OCI-LY7 (cell line): ENCODE data around the gene LAGE3. TPM values are rescaled to one million over a fixed set of nuclear protein-coding genes. Genes with fewer than 3 reads are reported as not detected.

ENCODE experiments used
- BruUV-seq: library from RNA; stranded (reverse); fragments of 400-500 nt; replicated peaks from 2 replicates; lab custom pipeline; 2021; lab: Mats Ljungman, UMichigan
- CTCF ChIA-PET: fragments of 300-600 bp; sonication (Branson Sonifier 250); formaldehyde crosslinking; loops from one replicate; lab custom pipeline; 2022; ENCODE audit warnings: antibody characterized with exemption; ENCODE audit not compliant: unreplicated experiment; lab: Charles Lee
- POLR2A ChIA-PET: fragments of 300-600 bp; sonication (Branson Sonifier 250); formaldehyde crosslinking; loops from one replicate; lab custom pipeline; 2022; ENCODE audit warnings: antibody characterized with exemption; lab: Charles Lee
- DNase-seq: peaks from one replicate; pipeline ENCODE4 v3.0.0-alpha.2; 2015; ENCODE audit warnings: low spot score
- H2AFZ ChIP-seq: fragments of 200-600 bp; sonication (generic), shearing (Covaris generic); 2 replicates; pipeline ENCODE4 v1.6.1; 2014; ENCODE audit warnings: mild to moderate bottlenecking, antibody characterized with exemption, low read length, moderate library complexity
- H3K27ac ChIP-seq: fragments of 200-600 bp; sonication (generic); 2 replicates; pipeline ENCODE4 v1.5.1; 2014; ENCODE audit warnings: mixed run types, low read depth, mild to moderate bottlenecking, moderate library complexity, low read length, inconsistent platforms; ENCODE audit not compliant: poor library complexity, severe bottlenecking
- H3K36me3 ChIP-seq: fragments of 200-600 bp; sonication (generic); 2 replicates; pipeline ENCODE4 v1.6.1; 2014; ENCODE audit warnings: mild to moderate bottlenecking, antibody characterized with exemption, low read length, moderate library complexity, mixed read lengths; ENCODE audit not compliant: insufficient read depth
- H3K4me1 ChIP-seq: fragments of 200-600 bp; sonication (generic); 2 replicates; pipeline ENCODE4 v1.5.1; 2014; ENCODE audit warnings: mild to moderate bottlenecking, low read length; ENCODE audit not compliant: insufficient read depth, poor library complexity, severe bottlenecking
- H3K4me2 ChIP-seq: fragments of 200-600 bp; sonication (generic); 2 replicates; pipeline ENCODE4 v1.6.1; 2014; ENCODE audit warnings: mild to moderate bottlenecking, low read length
- H3K4me3 ChIP-seq: fragments of 200-600 bp; sonication (generic); 2 replicates; pipeline ENCODE4 v1.5.1; 2014; ENCODE audit warnings: mild to moderate bottlenecking, low read depth, low read length; ENCODE audit not compliant: poor library complexity, severe bottlenecking
- H3K79me2 ChIP-seq: fragments of 200-600 bp; sonication (generic); 2 replicates; pipeline ENCODE4 v1.6.1; 2016; ENCODE audit warnings: low read depth, mild to moderate bottlenecking, low read length, moderate library complexity, mixed read lengths; ENCODE audit not compliant: insufficient read depth
- H3K9me2 ChIP-seq: fragments of 200-600 bp; sonication (generic); 2 replicates; pipeline ENCODE4 v1.6.1; 2016; ENCODE audit warnings: mild to moderate bottlenecking, low read length, mixed read lengths; ENCODE audit not compliant: insufficient read depth
- H3K9me3 ChIP-seq: fragments of 200-600 bp; sonication (generic); 2 replicates; pipeline ENCODE4 v1.6.1; 2014; ENCODE audit warnings: mild to moderate bottlenecking, mixed run types, low read length, mixed read lengths
- H4K20me1 ChIP-seq: fragments of 200-600 bp; sonication (generic); 2 replicates; pipeline ENCODE4 v1.6.1; 2014; ENCODE audit warnings: mild to moderate bottlenecking, antibody characterized with exemption, low read length, moderate library complexity, mixed read lengths; ENCODE audit not compliant: insufficient read depth
- CTCF ChIP-seq: fragments of 200-600 bp; sonication (generic); conservative IDR thresholded peaks from 2 replicates; pipeline ENCODE4 v1.5.1; 2014; ENCODE audit warnings: mild to moderate bottlenecking, antibody characterized with exemption, low read length, moderate library complexity, mixed read lengths
- EZH2phosphoT487 ChIP-seq: fragments of 200-600 bp; sonication (generic); IDR thresholded peaks from 2 replicates; pipeline ENCODE4 v1.6.1; 2018; ENCODE audit warnings: low read depth, borderline replicate concordance, mild to moderate bottlenecking, mixed run types, antibody characterized with exemption, low read length, moderate library complexity, mixed read lengths
- intact Hi-C: fragments of 100-400 bp; cut with micrococcal nuclease; formaldehyde crosslinking; loops from one replicate; pipeline ENCODE4 v1.10.0; 2022; ENCODE audit not compliant: unreplicated experiment
- total RNA-seq, 2 experiments: library from RNA; depleted of rRNA in 1 of 2; stranded (reverse); fragments of >200 nt in 1 of 2; shearing (Covaris generic) in 1 of 2; gene quantifications; 2 replicates each; pipeline ENCODE4 v1.2.3, GENCODE V29; 2014 to 2022

LAGE3 gene
- total RNA-seq, 2 experiments from 2014 or later, result 40.6 to 70.1 TPM

GRCh38 chrX:154462396-154462795, 16.7 kb downstream of the LAGE3 start:
- H3K9me3 ChIP-seq, result no peaks in the 10 kb centered on the region
- no peak overlapping the region for H3K27ac ChIP-seq
- TF ChIP-seq EZH2phosphoT487 (no peak), CTCF (no peak)
- no peaks in the 10 kb centered on the region for H3K36me3 ChIP-seq
- DNase-seq, result no peak
- H3K4me3 ChIP-seq, result no peak overlapping the region
- intact Hi-C loops, result no loop called here
- CTCF ChIA-PET, result no interaction called here
- peaks cover 9% of the 10 kb centered on the region for H3K4me1 ChIP-seq
- no peaks in the 10 kb centered on the region for H3K9me2 ChIP-seq
- no peak overlapping the region for H3K4me2 ChIP-seq
- BruUV-seq, result no TSS peak
- H3K79me2 ChIP-seq, result no peaks in the 10 kb centered on the region
- POLR2A ChIA-PET, result no interaction called here
- H4K20me1 ChIP-seq, result no peaks in the 10 kb centered on the region
- no peak overlapping the region for H2AFZ ChIP-seq

GRCh38 chrX:154460326-154460725, 18.8 kb downstream of the LAGE3 start:
- Histone ChIP-seq H2AFZ (no peak overlapping the region), H3K36me3 (no peaks in the 10 kb centered on the region), H3K9me2 (no peaks in the 10 kb centered on the region), H3K9me3 (no peaks in the 10 kb centered on the region), H3K4me2 (no peak overlapping the region), H3K4me1 (peaks cover 9% of the 10 kb centered on the region), H4K20me1 (no peaks in the 10 kb centered on the region), H3K27ac (no peak overlapping the region), H3K4me3 (no peak overlapping the region), H3K79me2 (no peaks in the 10 kb centered on the region)
- BruUV-seq, result no TSS peak
- ChIA-PET CTCF (no interaction called here), POLR2A (no interaction called here)
- no peak for DNase-seq
- TF ChIP-seq EZH2phosphoT487 (no peak), CTCF (no peak)
- intact Hi-C loops, result no loop called here

- TF ChIP-seq CTCF (no peak), EZH2phosphoT487 (no peak)
- Histone ChIP-seq H4K20me1 (no peaks in the 10 kb centered on the region), H3K9me2 (no peaks in the 10 kb centered on the region), H3K4me1 (peaks cover 9% of the 10 kb centered on the region), H3K27ac (no peak overlapping the region), H3K4me3 (no peak overlapping the region), H3K9me3 (no peaks in the 10 kb centered on the region), H3K79me2 (no peaks in the 10 kb centered on the region), H3K4me2 (no peak overlapping the region), H2AFZ (no peak overlapping the region), H3K36me3 (no peaks in the 10 kb centered on the region)
- intact Hi-C loops, result no loop called here
- CTCF ChIA-PET, result interaction anchor here (1.0 kb wide), 1 partner anchor 18 kb away, joined by 3 read pairs; no protein-coding TSS in a partner anchor
- no peak for DNase-seq
- no TSS peak for BruUV-seq
- POLR2A ChIA-PET, result no interaction called here
Measured at GRCh38 chrX:154459832-154460231, 19.2 kb downstream of the LAGE3 start.
